Amygdala (tissue), 56 donors: ENCODE results near the gene USP10.
A peak's percentile ranks its signal among the peaks of the same experiment; 100 is the strongest.
"Not testable (repeated sequence)": the region's sequence is repeated elsewhere in the genome, so short reads cannot be mapped to it uniquely, and the experiment has no call there.

Source experiments
- DNase-seq, 56 donors: peaks; one replicate each; lab custom pipeline; 2025; lab: John Stamatoyannopoulos, UW

USP10 gene

GRCh38 chr16:84726079-84726668 is 26.4 kb downstream of the USP10 start:
- DNase-seq = peak in 55 of 56 donors; percentile 17 to 95 (median 70)

GRCh38 chr16:84726669-84727467 is 27.1 kb downstream of the USP10 start:
- peak in 3 of 56 donors; percentile 35 to 41 (median 40) for DNase-seq

DNA sequence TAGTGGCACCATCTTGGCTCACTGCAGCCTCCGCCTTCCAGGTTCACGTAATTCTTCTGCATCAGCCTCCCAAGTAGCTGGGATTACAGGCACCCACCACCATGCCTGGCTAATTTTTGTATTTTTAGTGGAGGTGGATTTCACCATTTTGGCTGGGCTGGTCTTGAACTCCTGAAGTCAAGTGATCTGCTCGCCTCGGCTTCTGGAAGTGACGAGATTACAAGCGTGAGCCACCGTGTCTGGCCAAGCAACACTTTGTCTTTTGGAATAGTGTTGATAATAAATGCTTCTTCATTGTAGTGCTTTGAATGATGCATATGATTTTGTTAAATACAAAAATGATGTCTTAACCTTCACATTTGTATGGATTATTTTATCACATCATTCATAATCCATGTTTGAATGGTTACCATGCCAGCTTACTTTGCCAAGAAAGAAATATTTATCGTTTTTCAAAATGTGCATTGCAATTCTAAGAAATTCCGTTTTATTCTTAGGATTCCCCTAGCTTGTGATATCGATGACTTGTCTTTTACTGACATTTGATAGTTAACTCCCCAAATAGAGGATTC is 29.1 kb downstream of the USP10 start:
- no peak for DNase-seq

- DNase-seq = no peak
These were observed 30.0 kb downstream of the USP10 start for GRCh38 chr16:84729716-84730320.

DNA sequence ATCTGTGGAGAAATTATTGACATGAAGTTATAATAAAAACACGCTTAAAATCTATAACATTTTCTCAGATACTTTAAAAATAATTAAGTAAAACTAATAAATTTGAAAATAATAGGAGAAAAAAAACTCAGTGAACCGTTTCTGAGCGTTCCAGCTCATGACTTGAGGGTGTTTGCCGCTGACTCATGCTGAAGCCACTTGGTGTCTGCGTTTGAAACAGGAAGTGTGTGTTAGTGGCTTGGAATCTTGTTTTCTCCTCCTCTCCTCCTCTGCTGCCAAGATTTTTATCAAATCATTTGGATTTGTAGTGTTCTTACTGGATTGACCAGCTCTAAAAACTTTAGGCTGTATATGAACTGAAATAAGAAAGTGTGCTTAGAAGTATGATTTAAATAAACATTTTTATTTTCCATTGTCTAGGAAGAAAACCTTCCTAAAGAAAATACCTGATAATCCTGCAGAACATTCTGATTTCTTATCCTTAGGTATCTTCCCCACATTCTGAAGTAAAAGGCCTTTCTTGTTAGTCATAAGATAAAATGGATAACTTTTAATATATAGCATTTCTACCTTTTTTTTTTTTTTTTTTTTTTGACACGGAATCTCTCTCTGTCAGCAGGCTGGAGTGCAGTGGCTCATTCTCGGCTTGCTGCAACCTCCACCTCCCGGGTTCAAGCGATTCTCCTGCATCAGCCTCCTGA is 30.8 kb downstream of the USP10 start:
- DNase-seq = peak in 16 of 56 donors; percentile 13 to 64 (median 32)

GRCh38 chr16:84732332-84732673 is 32.5 kb downstream of the USP10 start:
- DNase-seq = not testable (repeated sequence)

DNA sequence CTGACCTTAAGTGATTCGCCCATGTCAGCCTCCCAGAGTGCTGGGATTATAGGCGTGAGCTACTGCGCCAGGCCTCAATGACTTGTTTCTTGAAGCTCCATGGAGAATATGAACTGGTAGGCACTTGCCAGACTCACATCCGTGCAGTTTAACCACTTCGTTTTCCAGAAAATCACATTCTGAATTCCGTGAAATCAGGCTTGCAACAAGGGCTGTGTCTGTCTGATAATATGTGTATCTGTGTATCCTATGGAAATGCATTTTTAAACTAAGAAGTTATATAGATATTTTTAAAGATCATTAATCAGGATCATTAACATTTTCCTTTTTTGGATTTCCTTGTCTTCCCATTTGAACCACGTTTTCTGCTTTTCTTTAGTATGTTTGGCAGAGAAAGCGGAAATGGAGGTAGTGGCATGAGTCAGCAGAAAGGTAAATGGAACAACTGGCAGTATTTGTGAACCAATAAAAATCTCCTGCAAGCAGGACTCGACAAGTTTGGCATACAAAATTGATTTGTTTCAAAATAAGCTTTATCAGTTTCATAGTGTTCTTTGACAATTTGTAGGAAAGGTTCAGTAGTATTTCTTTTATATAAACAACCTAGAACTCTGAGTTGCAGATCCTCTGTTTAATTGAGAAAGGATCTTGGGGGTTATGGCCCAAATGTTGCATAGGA is 33.0 kb downstream of the USP10 start:
- no peak for DNase-seq

DNA sequence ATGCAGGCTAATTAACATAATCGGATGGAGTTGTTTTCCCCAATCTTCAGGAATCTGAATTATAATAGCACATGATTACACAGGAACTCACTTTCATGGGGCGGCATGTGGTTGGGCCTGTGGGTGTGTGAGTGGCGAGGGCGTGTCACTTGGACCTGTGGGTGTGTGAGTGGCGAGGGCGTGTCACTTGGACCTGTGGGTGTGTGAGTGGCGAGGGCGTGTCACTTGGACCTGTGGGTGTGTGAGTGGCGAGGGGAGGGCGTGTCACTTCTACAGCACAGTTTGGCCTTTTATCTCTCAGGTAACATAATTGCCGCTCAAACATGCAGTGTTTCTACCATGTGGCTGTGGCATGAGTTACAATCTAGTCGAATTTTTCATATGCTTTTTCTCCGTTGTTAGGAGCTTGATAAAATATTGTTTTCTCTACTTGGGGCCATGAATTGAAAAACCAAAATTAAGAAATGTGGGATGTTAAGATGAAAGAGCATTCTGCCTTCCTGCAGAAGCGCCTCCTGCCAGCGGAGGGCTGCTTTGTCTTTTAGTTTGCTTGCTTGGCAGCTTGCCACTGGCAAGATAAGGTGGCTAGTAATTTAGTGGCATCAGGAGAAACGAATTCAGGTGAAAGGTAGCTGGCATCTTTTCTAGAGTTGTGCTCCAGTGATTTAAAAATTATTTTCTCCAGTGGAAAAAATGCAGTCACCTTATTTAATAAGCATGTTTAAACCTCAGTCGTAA is 36.2 kb downstream of the USP10 start:
- no peak for DNase-seq

GRCh38 chr16:84737192-84738011 is 37.6 kb downstream of the USP10 start:
- no peak for DNase-seq

DNA sequence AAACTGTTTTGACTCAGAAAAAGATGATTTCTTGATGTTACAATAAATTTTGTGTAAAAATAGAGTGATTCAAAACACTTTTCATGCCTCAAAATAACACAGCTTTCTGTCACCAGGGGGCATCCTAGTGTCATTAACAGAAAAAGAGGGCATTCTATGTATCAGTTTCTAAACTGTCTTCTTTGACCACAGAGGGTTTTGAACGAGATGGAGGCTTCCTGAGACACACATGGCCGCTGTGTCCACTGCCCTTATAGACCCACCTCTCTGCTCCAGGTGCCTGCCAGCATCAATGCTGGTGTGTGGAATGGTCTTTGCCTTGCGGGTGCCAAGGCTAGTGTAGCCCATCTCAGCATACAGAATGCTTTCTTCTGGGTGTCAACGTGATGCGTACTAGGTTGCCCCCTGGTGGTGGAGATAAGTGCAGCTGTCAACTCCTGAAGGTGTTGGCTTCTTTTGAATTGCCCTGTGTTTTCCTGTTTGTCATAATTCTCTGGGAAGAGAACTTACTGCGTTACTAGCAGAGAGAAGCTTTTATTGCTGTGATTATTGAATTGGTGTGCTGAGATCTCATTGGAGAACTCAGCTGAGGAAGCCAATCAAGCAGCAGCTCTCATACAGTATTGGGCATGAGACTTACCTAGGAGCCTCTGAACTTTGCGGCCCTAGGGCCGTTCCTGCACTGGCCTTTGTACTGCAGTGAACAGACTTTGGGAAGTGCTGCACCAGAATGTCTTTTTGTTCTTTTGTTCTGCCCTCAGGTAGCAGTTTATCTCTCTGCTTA is 38.6 kb downstream of the USP10 start:
- DNase-seq = peak in 46 of 56 donors; percentile 17 to 86 (median 49)

GRCh38 chr16:84739349-84740124 is 39.7 kb downstream of the USP10 start:
- DNase-seq = no peak

DNA sequence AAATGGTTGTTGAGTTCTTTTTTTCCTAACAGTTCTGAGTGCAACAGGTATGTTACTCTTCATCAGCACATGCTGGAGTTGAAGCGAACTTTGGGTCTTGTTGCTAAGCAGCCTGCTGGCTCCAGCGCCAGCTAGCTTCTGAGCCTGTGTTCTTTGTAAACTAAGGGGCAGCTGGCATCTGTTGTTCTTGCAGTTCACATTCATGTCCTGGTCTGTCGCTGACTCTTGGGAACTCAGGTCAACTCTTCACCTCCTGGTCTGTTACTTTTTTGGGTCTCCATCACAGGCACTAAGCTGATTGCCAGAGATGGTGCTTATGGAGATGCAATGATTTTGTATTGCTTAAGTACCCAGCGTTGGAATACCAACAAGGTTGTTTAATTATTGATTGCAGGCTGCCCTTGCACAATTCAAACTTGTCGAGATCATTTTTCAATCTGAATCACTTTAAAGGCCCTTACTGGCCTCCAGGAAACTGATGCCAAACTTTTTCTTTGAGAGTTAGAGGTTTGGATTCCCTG is 40.9 kb downstream of the USP10 start:
- DNase-seq = peak in 11 of 56 donors; percentile 18 to 54 (median 30)

DNA sequence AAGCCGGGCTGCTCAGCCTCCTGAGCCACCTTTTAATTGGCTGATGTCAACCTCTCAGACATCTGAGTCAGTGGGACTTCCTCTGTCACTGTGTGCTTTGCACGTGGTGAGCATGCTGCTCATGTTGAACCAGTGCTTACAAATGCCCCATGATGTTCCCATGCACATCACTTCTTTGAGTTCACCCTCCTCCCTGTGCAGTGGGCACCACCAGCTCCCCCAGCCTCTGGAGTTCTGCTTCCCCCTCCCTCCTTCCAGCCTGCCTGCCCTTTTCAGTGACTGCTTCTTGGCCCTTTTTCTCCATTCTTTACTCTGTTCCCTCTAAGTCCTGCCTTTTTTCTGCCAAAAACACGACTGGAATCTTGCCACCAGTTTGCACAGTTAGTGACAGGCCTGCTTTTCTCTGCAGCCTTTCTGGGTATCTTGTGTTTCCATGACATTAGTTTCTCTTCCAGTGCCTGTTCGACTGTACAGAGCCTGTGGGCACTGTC is 41.6 kb downstream of the USP10 start:
- DNase-seq = peak in 36 of 56 donors; percentile 19 to 85 (median 48)

GRCh38 chr16:84742641-84743092 is 42.9 kb downstream of the USP10 start:
- peak in 2 of 56 donors; percentile 19 for DNase-seq

DNA sequence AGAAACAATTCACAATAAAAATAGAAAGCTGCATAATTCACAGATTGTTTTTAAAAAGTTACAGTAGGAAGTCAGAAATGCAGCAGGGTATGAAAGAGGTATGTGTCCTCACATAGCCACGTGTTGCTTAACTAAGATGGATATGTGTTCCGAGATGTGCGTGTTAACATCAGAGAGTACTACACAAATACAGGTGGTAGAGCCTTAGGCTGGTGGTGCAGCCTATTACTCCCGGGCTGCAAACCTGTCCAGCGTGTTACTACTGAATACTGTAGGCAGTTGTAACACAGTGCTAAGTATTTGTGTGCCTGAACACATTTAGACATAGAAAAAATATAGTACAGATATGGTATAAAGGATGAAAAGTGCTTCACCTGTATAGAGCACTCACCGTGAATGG is 46.4 kb downstream of the USP10 start:
- no peak for DNase-seq

GRCh38 chr16:84746875-84747274 is 47.1 kb downstream of the USP10 start:
- no peak for DNase-seq
